ENCODE results near the gene CORO2B. TPM values are rescaled to one million over a fixed set of nuclear protein-coding genes. Genes with fewer than 3 reads are reported as not detected.

The CORO2B gene
- total and polyA plus RNA-seq, 2 of the 4 experiments (the other 2 are of a cell fraction): 9.3 to 39.3 TPM

GRCh38 chr15:68674975-68675374, 96.2 kb downstream of the CORO2B start:
- H3K23ac ChIP-seq (ENCODE audit: low read depth, low read length): 0 out of 2 replicates have a peak overlapping the region, but pooled peaks have one; percentile 31
- 82% methylated on average over 3 of the region's 5 CpGs; no CpG with 5 or more reads in 1 of the 2 experiments for WGBS, 2 experiments (ENCODE audit: extremely low coverage in 2 of 2, insufficient read length in 1 of 2)
- no peak overlapping the region for H3K56ac ChIP-seq (ENCODE audit: extremely low read depth, insufficient read depth, low read length)
- ChIA-PET CTCF (interaction anchor here (1.5 to 1.9 kb wide), 3 partner anchors 88 to 125 kb away, joined by 7 to 10 read pairs (median 8); no protein-coding TSS in a partner anchor), POLR2A (ENCODE audit: unreplicated experiment) (no interaction called here)
- H3K27me3 ChIP-seq (ENCODE audit: control insufficient read depth, insufficient read depth, low read length): no peaks in the 10 kb centered on the region
- H3K9me3 ChIP-seq (ENCODE audit: control insufficient read depth, insufficient read depth, low read length): no peaks in the 10 kb centered on the region
- no peak overlapping the region; the same call in 1 of the 2 replicates for H2AK5ac ChIP-seq (ENCODE audit: low read depth, low read length)
- no peak overlapping the region for H3K4me3 ChIP-seq (ENCODE audit: insufficient read depth, low read depth, low read length)
- no peaks in the 10 kb centered on the region; a peak in 1 of 4 replicates for H3K79me1 ChIP-seq (ENCODE audit: low read depth in 1 of 2, low read length in 2 of 2)
- no peak overlapping the region for H4K8ac ChIP-seq (ENCODE audit: low read depth in 2 of 2, low read length in 2 of 2)
- H3K4me2 ChIP-seq (ENCODE audit: low read depth, low read length): no peak overlapping the region
- no peaks in the 10 kb centered on the region for H3K4me1 ChIP-seq (ENCODE audit: control insufficient read depth, insufficient read depth, low read length)
- no peak overlapping the region for H2BK15ac ChIP-seq (ENCODE audit: low read depth, low read length)
- no peaks in the 10 kb centered on the region for H3K9me1 ChIP-seq (ENCODE audit: insufficient read depth, low read length)
- intact Hi-C loops (cut with micrococcal nuclease): loop anchor here (1.0 to 5.0 kb wide), 5 partner anchors 97 to 422 kb away; partner anchors contain the start of gene CORO2B
- TF ChIP-seq MXI1 (IDR thresholded peaks at IDR 0.05; ENCODE audit: borderline replicate concordance, low read depth, low read length) (no peak), BHLHE40 (IDR thresholded peaks at IDR 0.05; ENCODE audit: low read depth, low read length) (no peak), RCOR1 (IDR thresholded peaks at IDR 0.05; ENCODE audit: insufficient replicate concordance, low read length) (no peak), NFE2L2 (IDR thresholded peaks at IDR 0.05; ENCODE audit: low read depth, low read length) (no peak), POLR2A (IDR thresholded peaks at IDR 0.05; ENCODE audit: low read depth, low read length) (no peak), SMC3 (IDR thresholded peaks at IDR 0.05; ENCODE audit: low read depth, low read length) (no peak), MAFK (IDR thresholded peaks at IDR 0.05; ENCODE audit: low read depth, low read length) (no peak), CTCF (conservative IDR thresholded peaks at IDR 0.05; ENCODE audit: low read depth, low read length) (no peak), RFX5 (IDR thresholded peaks at IDR 0.05; ENCODE audit: low read depth, low read length) (no peak), MAZ (IDR thresholded peaks at IDR 0.05; ENCODE audit: borderline replicate concordance, low read depth, low read length) (no peak), CEBPB (IDR thresholded peaks at IDR 0.05; ENCODE audit: low read depth, low read length) (no peak), FOS (IDR thresholded peaks at IDR 0.05; ENCODE audit: low read depth, low read length) (no peak), RAD21 (IDR thresholded peaks at IDR 0.05; ENCODE audit: low read length) (no peak), CHD1 (IDR thresholded peaks at IDR 0.05; ENCODE audit: low read depth, low read length) (no peak)
- TF ChIP-seq, protein P1, sequence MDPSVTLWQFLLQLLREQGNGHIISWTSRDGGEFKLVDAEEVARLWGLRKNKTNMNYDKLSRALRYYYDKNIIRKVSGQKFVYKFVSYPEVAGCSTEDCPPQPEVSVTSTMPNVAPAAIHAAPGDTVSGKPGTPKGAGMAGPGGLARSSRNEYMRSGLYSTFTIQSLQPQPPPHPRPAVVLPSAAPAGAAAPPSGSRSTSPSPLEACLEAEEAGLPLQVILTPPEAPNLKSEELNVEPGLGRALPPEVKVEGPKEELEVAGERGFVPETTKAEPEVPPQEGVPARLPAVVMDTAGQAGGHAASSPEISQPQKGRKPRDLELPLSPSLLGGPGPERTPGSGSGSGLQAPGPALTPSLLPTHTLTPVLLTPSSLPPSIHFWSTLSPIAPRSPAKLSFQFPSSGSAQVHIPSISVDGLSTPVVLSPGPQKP (IDR thresholded peaks at IDR 0.05; ENCODE audit: borderline replicate concordance, low read depth, low read length): no peak
- TF ChIP-seq, protein P2, sequence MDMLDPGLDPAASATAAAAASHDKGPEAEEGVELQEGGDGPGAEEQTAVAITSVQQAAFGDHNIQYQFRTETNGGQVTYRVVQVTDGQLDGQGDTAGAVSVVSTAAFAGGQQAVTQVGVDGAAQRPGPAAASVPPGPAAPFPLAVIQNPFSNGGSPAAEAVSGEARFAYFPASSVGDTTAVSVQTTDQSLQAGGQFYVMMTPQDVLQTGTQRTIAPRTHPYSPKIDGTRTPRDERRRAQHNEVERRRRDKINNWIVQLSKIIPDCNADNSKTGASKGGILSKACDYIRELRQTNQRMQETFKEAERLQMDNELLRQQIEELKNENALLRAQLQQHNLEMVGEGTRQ (IDR thresholded peaks at IDR 0.05; ENCODE audit: low read depth, low read length): no peak
- no peak for ATAC-seq (ENCODE audit: low read depth)
- H2AK9ac ChIP-seq (replicated peaks; ENCODE audit: low read depth, low read length, poor library complexity): no peak overlapping the region
- no peak overlapping the region for H2BK120ac ChIP-seq (ENCODE audit: low read depth, low read length)
- H3K36me3 ChIP-seq (ENCODE audit: control insufficient read depth, insufficient read depth, low read length): no peaks in the 10 kb centered on the region
- no peak overlapping the region for H4K5ac ChIP-seq (ENCODE audit: low read depth, low read length)
- in situ Hi-C loops (cut with MboI; ENCODE audit: low sequenced_read_pairs): loop anchor here (5.0 kb wide), 2 partner anchors 103 to 368 kb away; no protein-coding TSS in a partner anchor
- BruUV-seq (replicated peaks): no TSS peak
- dilution Hi-C loops (cut with HindIII; ENCODE audit: low sequenced_read_pairs, unreplicated experiment): no loop called here
- no peak overlapping the region for H3K18ac ChIP-seq (ENCODE audit: low read depth, low read length)
- no peak overlapping the region for H3K4ac ChIP-seq (ENCODE audit: low read depth, low read length)
- H3K27ac ChIP-seq (ENCODE audit: insufficient read depth, low read length): no peak overlapping the region
- no peak overlapping the region for H4K91ac ChIP-seq (ENCODE audit: insufficient read depth, low read depth, low read length)
- no peak overlapping the region for H2BK20ac ChIP-seq (ENCODE audit: low read depth, low read length)
- peak; percentile 26 for DNase-seq
- H3K14ac ChIP-seq (replicated peaks; ENCODE audit: low read depth, low read length): no peak overlapping the region
- no peak overlapping the region for H2AFZ ChIP-seq (replicated peaks; ENCODE audit: low read length, poor library complexity)
- H2BK5ac ChIP-seq (ENCODE audit: low read depth, low read length, poor library complexity, severe bottlenecking): no peak overlapping the region
- H4K20me1 ChIP-seq (ENCODE audit: insufficient read depth, low read length): no peaks in the 10 kb centered on the region
- no peak overlapping the region for H3K9ac ChIP-seq (ENCODE audit: low read depth, low read length)
